Neural cell (in vitro differentiated cells): ENCODE data around the gene SIDT1.

ENCODE experiments used
- EP300 ChIP-seq: fragments of 450-650 bp; conservative IDR thresholded peaks from 2 replicates; pipeline ENCODE4 v1.6.1; 2014; ENCODE audit warnings: antibody characterized with exemption, mild to moderate bottlenecking, moderate library complexity; ENCODE audit not compliant: poor library complexity, severe bottlenecking
- EZH2 ChIP-seq: fragments of 200-600, 300-800 bp; shearing (Covaris generic), sonication (generic); IDR thresholded peaks from 2 replicates; pipeline ENCODE4 v1.6.1; 2014; ENCODE audit warnings: antibody characterized with exemption, low read length, borderline replicate concordance, mild to moderate bottlenecking; ENCODE audit not compliant: insufficient read depth, poor library complexity, severe bottlenecking
- RAD21 ChIP-seq: fragments of 450-650 bp; conservative IDR thresholded peaks from 2 replicates; pipeline ENCODE4 v1.6.1; 2014; ENCODE audit warnings: antibody characterized with exemption, mild to moderate bottlenecking, moderate library complexity
- SMC3 ChIP-seq: fragments of 450-650 bp; conservative IDR thresholded peaks from 2 replicates; pipeline ENCODE4 v1.6.1; 2014; ENCODE audit warnings: antibody characterized with exemption, mild to moderate bottlenecking, moderate library complexity; ENCODE audit not compliant: poor library complexity
- TF ChIP-seq, protein P1 (sequence below): fragments of 450-650 bp; IDR thresholded peaks from 2 replicates; pipeline ENCODE4 v1.5.1; 2014; ENCODE audit warnings: antibody characterized with exemption, mild to moderate bottlenecking, moderate library complexity; ENCODE audit not compliant: poor library complexity, severe bottlenecking
- TF ChIP-seq, protein P2 (sequence below): IDR thresholded peaks from 2 replicates; pipeline ENCODE4 v1.6.1; 2012; ENCODE audit warnings: borderline replicate concordance

DNA sequence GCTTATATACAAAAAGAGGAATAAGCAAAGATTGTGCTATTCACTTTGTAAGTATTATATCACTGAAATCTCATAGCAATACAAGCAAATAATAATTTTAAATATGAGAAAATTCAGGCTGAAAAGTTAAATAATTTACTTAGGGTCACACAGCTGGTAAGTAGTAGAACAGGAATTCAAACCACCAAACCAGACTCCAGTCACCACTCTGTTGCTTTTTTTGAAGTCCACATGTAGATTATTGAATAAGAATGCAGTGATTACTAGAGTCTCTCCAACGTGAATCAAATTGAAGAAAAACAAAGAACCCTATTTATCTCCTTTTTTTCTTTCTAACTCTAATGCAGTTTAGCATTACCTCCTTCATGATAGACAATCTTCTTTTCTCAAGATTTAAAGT is 33.3 kb upstream of the SIDT1 start:
- TF ChIP-seq, protein P1, sequence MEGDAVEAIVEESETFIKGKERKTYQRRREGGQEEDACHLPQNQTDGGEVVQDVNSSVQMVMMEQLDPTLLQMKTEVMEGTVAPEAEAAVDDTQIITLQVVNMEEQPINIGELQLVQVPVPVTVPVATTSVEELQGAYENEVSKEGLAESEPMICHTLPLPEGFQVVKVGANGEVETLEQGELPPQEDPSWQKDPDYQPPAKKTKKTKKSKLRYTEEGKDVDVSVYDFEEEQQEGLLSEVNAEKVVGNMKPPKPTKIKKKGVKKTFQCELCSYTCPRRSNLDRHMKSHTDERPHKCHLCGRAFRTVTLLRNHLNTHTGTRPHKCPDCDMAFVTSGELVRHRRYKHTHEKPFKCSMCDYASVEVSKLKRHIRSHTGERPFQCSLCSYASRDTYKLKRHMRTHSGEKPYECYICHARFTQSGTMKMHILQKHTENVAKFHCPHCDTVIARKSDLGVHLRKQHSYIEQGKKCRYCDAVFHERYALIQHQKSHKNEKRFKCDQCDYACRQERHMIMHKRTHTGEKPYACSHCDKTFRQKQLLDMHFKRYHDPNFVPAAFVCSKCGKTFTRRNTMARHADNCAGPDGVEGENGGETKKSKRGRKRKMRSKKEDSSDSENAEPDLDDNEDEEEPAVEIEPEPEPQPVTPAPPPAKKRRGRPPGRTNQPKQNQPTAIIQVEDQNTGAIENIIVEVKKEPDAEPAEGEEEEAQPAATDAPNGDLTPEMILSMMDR: no peak
- TF ChIP-seq SMC3: no peak
- no peak for TF ChIP-seq EZH2
- TF ChIP-seq, protein P2, sequence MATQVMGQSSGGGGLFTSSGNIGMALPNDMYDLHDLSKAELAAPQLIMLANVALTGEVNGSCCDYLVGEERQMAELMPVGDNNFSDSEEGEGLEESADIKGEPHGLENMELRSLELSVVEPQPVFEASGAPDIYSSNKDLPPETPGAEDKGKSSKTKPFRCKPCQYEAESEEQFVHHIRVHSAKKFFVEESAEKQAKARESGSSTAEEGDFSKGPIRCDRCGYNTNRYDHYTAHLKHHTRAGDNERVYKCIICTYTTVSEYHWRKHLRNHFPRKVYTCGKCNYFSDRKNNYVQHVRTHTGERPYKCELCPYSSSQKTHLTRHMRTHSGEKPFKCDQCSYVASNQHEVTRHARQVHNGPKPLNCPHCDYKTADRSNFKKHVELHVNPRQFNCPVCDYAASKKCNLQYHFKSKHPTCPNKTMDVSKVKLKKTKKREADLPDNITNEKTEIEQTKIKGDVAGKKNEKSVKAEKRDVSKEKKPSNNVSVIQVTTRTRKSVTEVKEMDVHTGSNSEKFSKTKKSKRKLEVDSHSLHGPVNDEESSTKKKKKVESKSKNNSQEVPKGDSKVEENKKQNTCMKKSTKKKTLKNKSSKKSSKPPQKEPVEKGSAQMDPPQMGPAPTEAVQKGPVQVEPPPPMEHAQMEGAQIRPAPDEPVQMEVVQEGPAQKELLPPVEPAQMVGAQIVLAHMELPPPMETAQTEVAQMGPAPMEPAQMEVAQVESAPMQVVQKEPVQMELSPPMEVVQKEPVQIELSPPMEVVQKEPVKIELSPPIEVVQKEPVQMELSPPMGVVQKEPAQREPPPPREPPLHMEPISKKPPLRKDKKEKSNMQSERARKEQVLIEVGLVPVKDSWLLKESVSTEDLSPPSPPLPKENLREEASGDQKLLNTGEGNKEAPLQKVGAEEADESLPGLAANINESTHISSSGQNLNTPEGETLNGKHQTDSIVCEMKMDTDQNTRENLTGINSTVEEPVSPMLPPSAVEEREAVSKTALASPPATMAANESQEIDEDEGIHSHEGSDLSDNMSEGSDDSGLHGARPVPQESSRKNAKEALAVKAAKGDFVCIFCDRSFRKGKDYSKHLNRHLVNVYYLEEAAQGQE: no peak
- TF ChIP-seq EP300: no peak
- no peak for TF ChIP-seq RAD21
